ENCODE results near the gene AIFM2.

Gene AIFM2

DNA sequence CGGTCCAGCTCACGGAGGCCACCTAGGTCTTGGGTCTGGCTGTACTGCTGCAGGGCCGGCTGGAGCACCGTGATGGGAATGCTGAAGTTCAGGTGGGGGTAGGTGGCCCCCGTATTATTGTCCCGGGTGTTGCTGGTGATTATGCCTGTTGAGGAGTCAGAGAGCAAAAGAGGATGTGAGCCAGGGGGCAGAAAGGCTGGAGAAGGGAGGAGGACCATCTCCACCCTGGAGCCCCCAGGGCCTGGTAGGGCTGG is 7.3 kb upstream of the AIFM2 start:
- TF ChIP-seq, protein P1, sequence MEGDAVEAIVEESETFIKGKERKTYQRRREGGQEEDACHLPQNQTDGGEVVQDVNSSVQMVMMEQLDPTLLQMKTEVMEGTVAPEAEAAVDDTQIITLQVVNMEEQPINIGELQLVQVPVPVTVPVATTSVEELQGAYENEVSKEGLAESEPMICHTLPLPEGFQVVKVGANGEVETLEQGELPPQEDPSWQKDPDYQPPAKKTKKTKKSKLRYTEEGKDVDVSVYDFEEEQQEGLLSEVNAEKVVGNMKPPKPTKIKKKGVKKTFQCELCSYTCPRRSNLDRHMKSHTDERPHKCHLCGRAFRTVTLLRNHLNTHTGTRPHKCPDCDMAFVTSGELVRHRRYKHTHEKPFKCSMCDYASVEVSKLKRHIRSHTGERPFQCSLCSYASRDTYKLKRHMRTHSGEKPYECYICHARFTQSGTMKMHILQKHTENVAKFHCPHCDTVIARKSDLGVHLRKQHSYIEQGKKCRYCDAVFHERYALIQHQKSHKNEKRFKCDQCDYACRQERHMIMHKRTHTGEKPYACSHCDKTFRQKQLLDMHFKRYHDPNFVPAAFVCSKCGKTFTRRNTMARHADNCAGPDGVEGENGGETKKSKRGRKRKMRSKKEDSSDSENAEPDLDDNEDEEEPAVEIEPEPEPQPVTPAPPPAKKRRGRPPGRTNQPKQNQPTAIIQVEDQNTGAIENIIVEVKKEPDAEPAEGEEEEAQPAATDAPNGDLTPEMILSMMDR (IDR thresholded peaks at IDR 0.05; ENCODE audit: low read depth, low read length) = no peak
- H3K4me3 ChIP-seq (replicated peaks in 1 of 2; ENCODE audit: low read depth in 2 of 2, low read length in 2 of 2) = no peak overlapping the region
- no peak for DNase-seq (ENCODE audit: low read depth in 2 of 2)

DNA sequence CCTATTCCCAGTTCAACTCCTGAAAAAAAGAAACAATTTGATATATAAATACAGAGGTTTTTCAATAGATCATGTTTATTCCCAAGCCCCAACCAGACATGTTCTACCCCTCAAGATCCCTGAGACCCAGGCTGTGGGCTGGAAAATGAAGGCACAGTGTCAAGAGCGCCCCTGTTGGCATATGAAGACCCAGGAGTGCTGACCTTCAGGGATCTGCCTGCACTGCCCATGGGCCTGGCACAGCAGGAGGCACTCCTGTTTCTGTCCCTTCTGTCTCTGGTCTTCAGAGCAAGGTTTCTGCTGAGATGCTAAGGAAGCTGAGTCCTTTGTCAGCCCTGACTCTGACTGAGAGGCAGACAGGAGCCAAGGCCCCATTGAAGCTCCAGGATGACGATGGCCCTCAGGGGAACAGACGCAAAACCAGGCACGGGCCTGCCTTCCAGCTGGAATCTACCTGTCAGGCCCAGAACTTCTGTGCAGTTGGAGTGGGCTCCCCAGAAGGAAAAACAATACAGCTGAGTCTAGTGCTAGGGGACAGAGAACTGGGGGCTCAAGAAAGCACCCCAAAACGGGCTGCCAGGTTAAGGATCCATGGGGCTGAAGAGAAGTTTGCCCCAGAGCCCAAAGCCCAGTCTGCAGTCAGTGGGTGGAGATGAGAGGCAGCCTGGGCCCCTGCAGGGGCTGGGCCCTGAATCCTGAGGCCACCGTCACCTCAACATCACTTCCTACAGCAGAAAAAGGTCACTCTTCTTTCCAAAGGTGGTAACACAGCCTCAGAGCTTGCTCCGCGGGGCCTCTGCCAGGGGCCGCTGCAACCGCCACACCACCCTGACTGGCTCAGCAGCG is 6.7 kb upstream of the AIFM2 start:
- TF ChIP-seq, protein P1 (IDR thresholded peaks at IDR 0.05; ENCODE audit: low read depth, low read length) = no peak
- DNase-seq (ENCODE audit: low read depth in 2 of 2) = no peak
- H3K4me3 ChIP-seq (replicated peaks in 1 of 2; ENCODE audit: low read depth in 2 of 2, low read length in 2 of 2) = no peak overlapping the region

DNA sequence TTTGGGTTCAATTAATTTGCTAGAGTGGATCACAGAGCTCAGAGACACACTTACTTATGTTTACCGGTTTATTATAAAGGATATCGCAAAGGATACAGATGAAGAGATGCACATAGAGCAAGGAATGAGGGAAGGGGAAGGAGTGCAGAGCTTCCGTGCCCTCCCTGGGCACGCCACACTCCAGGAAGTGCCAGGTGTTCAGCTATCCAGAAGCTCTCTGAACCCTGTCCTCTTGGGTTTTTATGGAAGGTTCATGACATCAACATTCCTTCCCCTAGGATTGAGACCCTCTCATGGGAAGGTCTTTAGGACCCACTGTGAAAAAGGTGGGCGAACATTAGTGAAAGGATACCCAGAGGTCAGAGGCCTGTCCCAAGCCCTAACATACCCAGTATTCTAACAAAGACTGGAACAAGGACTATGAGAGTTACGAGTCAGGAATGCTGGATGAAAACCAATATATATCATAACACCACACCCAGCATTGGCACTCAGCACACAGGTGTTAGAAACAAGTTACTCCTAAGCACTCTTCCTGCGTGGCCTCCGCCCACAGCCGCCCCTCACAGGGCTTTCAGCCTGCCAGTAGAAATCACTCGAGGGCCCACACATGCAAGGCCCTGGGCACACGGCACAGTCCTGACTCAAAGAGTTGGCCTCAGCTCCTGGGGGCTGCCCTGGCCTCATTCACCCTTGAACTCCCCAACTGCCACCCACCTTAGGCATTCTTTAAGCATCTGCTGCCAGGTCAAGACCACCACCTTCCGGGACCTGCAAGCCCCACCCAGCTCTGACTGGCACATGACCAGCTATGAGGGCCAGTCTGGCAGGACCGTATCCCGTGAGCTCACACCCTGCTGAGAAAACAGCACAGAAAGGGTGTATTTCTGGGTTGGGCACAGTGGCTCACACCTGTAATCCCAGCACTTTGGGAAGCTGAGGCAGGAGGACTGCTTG is 5.6 kb upstream of the AIFM2 start:
- TF ChIP-seq, protein P1 (IDR thresholded peaks at IDR 0.05; ENCODE audit: low read depth, low read length) = no peak
- no peak overlapping the region for H3K4me3 ChIP-seq (replicated peaks in 1 of 2; ENCODE audit: low read depth in 2 of 2, low read length in 2 of 2)
- DNase-seq (ENCODE audit: low read depth in 2 of 2) = no peak

DNA sequence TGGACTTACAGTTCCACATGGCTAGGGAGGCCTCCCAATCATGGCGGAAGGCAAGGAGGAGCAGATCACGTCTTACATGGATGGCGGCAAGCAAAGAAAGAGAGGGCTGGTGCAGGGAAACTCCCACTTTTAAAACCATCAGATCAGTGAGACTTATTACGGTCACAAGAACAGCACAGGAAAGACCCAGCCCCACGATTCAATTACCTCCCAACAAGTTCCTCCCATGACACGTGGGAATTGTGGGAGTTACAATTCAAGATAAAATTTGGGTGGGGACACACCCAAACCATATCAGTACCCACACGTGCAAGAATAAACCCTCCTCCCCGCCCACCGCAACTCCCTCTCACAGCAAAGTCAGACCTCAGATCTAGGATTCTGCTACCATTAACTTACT is 4.5 kb upstream of the AIFM2 start:
- TF ChIP-seq, protein P1 (IDR thresholded peaks at IDR 0.05; ENCODE audit: low read depth, low read length) = no peak
- no peak for DNase-seq (ENCODE audit: low read depth in 2 of 2)
- H3K4me3 ChIP-seq (replicated peaks in 1 of 2; ENCODE audit: low read depth in 2 of 2, low read length in 2 of 2) = no peak overlapping the region

DNA sequence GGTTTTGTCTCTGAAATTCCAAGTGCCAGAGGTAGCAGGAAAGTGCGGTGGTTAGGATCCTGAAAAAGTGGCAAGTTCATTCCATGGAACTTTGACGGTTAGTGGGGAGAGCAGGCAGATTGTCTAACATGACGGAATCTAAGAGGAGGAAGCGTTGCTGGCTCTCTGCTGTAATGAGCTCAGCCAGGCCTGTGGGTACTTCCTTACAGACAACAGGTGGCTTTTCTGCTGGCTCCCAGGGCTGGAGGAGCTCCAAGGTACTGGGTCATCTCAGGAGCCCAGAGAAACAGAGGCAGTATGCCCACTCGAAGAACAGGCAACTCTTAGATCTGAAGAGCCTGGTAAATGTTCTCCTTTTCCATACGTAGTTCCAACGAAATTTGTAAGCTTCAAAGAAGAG is 3.1 kb upstream of the AIFM2 start:
- H3K4me3 ChIP-seq (replicated peaks in 1 of 2; ENCODE audit: low read depth in 2 of 2, low read length in 2 of 2) = no peak overlapping the region
- no peak for DNase-seq (ENCODE audit: low read depth in 2 of 2)
- TF ChIP-seq, protein P1 (IDR thresholded peaks at IDR 0.05; ENCODE audit: low read depth, low read length) = no peak

DNA sequence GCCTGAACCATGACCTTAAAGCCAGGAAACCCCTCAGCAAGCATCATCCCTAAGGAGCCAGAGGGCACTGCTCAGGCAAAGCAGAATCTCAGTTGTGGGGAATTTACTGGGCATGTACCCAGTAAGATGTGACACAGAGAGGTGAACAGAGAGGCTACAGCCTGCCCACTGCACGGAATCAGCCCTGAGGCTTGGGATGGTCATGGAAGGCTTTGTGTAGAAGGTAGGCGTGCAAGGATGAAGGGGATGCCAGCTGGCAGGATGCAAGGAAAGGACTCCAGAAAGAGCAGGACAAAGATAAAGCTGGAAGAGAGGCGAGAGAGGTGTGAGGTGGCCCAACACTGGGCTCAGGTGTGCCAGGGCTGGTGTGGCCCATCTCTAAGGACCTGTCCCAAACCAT is 2.4 kb upstream of the AIFM2 start:
- TF ChIP-seq, protein P1 (IDR thresholded peaks at IDR 0.05; ENCODE audit: low read depth, low read length) = no peak
- no peak for DNase-seq (ENCODE audit: low read depth in 2 of 2)

More for the DNA sequence above, 2.4 kb upstream of the AIFM2 start:
- no peak overlapping the region for H3K4me3 ChIP-seq (replicated peaks in 1 of 2; ENCODE audit: low read depth in 2 of 2, low read length in 2 of 2)
